NCI-H2029 (cell line): ENCODE results near the gene DDX27.

Experiments used
- DNase-seq: peaks from one replicate; lab custom pipeline; 2025; lab: John Stamatoyannopoulos, UW

DDX27 gene

GRCh38 chr20:49288784-49289696, 69.8 kb downstream of the DDX27 start:
- no peak for DNase-seq

GRCh38 chr20:49290608-49291191, 71.5 kb downstream of the DDX27 start:
- no peak for DNase-seq

- no peak for DNase-seq
These were observed 72.0 kb downstream of the DDX27 start for GRCh38 chr20:49291200-49291599.

- no peak for DNase-seq
These were observed 72.8 kb downstream of the DDX27 start for GRCh38 chr20:49292010-49292409.

GRCh38 chr20:49293122-49293521, 73.9 kb downstream of the DDX27 start:
- DNase-seq = no peak
